Activated naive CD8-positive, alpha-beta T cell treated with anti-CD3 and anti-CD28 coated beads, Interleukin-2, amount 50 U/mL, for 24 hours (primary cell): ENCODE data around the gene PLCB1.
"Not testable (repeated sequence)": the region's sequence is repeated elsewhere in the genome, so short reads cannot be mapped to it uniquely, and the experiment has no call there.

Experiments
- ATAC-seq: fragments of 150-1000 bp; cut with Tn5 transposase; one replicate; pipeline ENCODE4 v1.10.0; 2021
- DNase-seq: peaks from one replicate; pipeline ENCODE4 v3.0.0; 2021
- H3K27ac Mint-ChIP-seq: one replicate; pipeline ENCODE4 v1.8.0; 2021; ENCODE audit warnings: mild to moderate bottlenecking, mixed read lengths
- H3K27me3 Mint-ChIP-seq: one replicate; pipeline ENCODE4 v1.8.0; 2021; ENCODE audit warnings: mixed read lengths
- H3K36me3 Mint-ChIP-seq: one replicate; pipeline ENCODE4 v1.8.0; 2021; ENCODE audit warnings: low read depth, mixed read lengths
- H3K4me1 Mint-ChIP-seq: one replicate; pipeline ENCODE4 v1.8.0; 2021; ENCODE audit warnings: mixed read lengths
- H3K4me3 Mint-ChIP-seq: one replicate; pipeline ENCODE4 v1.8.0; 2021; ENCODE audit warnings: mild to moderate bottlenecking, moderate library complexity, mixed read lengths
- H3K9me3 Mint-ChIP-seq: one replicate; pipeline ENCODE4 v1.8.0; 2021; ENCODE audit warnings: mixed read lengths

The PLCB1 gene

GRCh38 chr20:8159217-8159616 lies 27.2 kb downstream of the PLCB1 start:
- H3K4me3 Mint-ChIP-seq, H3K9me3 Mint-ChIP-seq, DNase-seq, ATAC-seq, H3K27me3 Mint-ChIP-seq, H3K27ac Mint-ChIP-seq, H3K36me3 Mint-ChIP-seq: not testable (repeated sequence)
- peaks cover 35% of the 10 kb centered on the region for H3K4me1 Mint-ChIP-seq

- Mint-ChIP-seq H3K36me3 (peaks cover 7% of the 10 kb centered on the region), H3K27me3 (peaks cover 2% of the 10 kb centered on the region), H3K4me3 (no peak overlapping the region), H3K27ac (no peak overlapping the region), H3K9me3 (no peaks in the 10 kb centered on the region), H3K4me1 (peaks cover 14% of the 10 kb centered on the region)
- DNase-seq (no peak), ATAC-seq (no peak)
Measured at GRCh38 chr20:8161264-8162071, 29.4 kb downstream of the PLCB1 start.

- Mint-ChIP-seq H3K27me3 (peaks cover 2% of the 10 kb centered on the region), H3K27ac (no peak overlapping the region), H3K9me3 (no peaks in the 10 kb centered on the region), H3K4me1 (peaks cover 7% of the 10 kb centered on the region), H3K4me3 (no peak overlapping the region), H3K36me3 (peaks cover 7% of the 10 kb centered on the region)
- ATAC-seq: no peak
- no peak for DNase-seq
Measured at GRCh38 chr20:8162610-8163009, 30.5 kb downstream of the PLCB1 start.

DNA sequence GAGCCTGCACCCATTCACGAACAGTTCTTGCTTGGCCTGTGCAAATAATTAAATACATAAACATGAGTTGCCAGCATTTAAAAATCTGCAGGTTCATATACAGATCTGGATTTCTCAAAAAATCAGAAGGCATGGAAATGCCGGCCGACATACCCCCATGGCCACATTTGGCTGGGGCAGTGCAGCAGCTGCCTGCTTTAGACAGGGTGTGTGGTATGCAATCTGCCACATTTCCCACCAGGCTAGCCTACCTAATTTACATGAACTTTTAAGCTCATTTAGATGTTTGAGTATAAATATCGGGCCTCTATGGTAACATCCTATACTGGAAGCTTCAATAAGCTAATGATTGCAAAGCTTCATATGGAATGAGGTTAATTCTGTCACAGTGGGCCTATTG lies 31.5 kb downstream of the PLCB1 start:
- Mint-ChIP-seq H3K27ac (no peak overlapping the region), H3K4me3 (no peak overlapping the region), H3K27me3 (peaks cover 2% of the 10 kb centered on the region), H3K36me3 (peaks cover 4% of the 10 kb centered on the region), H3K4me1 (peaks cover 5% of the 10 kb centered on the region), H3K9me3 (no peaks in the 10 kb centered on the region)
- ATAC-seq: no peak
- DNase-seq: no peak

- Mint-ChIP-seq H3K4me3 (no peak overlapping the region), H3K9me3 (no peaks in the 10 kb centered on the region), H3K36me3 (no peaks in the 10 kb centered on the region), H3K4me1 (peaks cover 1% of the 10 kb centered on the region), H3K27ac (no peak overlapping the region), H3K27me3 (no peaks in the 10 kb centered on the region)
- DNase-seq: no peak
- no peak for ATAC-seq
Measured at GRCh38 chr20:8166730-8167129, 34.7 kb downstream of the PLCB1 start.

- no peak for ATAC-seq
Measured at GRCh38 chr20:8168785-8169288, 36.8 kb downstream of the PLCB1 start.

GRCh38 chr20:8170921-8171320 lies 38.9 kb downstream of the PLCB1 start:
- ATAC-seq (no peak), DNase-seq (no peak)
- Mint-ChIP-seq H3K4me3 (no peak overlapping the region), H3K4me1 (no peaks in the 10 kb centered on the region), H3K27me3 (no peaks in the 10 kb centered on the region), H3K36me3 (no peaks in the 10 kb centered on the region), H3K9me3 (no peaks in the 10 kb centered on the region), H3K27ac (no peak overlapping the region)

More at GRCh38 chr20:8168785-8169288, 36.8 kb downstream of the PLCB1 start:
- H3K27me3 Mint-ChIP-seq: no peaks in the 10 kb centered on the region
- no peak overlapping the region for H3K4me3 Mint-ChIP-seq
- no peaks in the 10 kb centered on the region for H3K36me3 Mint-ChIP-seq
- H3K4me1 Mint-ChIP-seq: no peaks in the 10 kb centered on the region
- no peaks in the 10 kb centered on the region for H3K9me3 Mint-ChIP-seq
- H3K27ac Mint-ChIP-seq: no peak overlapping the region
- DNase-seq: no peak

DNA sequence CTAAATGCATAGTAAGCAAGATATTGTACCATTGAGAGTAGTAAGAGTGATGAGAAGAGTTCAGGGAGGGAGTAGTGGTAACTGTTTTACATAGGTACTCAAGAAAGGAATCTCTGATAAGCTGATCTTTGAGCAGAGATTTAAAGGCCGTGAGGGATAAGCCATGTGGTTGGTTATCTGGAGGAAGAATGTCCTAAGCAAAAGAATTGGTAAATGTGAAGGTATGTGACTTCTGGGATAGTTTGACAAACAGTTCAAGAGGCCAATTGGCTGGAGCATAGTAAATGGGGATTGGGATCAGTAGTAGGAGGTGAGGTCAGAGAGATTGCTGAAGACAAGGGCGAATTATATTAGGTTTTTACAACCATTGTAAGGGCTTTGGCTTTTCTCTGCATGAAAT lies 40.1 kb downstream of the PLCB1 start:
- Mint-ChIP-seq H3K4me1 (no peaks in the 10 kb centered on the region), H3K27ac (no peak overlapping the region), H3K27me3 (no peaks in the 10 kb centered on the region), H3K36me3 (no peaks in the 10 kb centered on the region), H3K9me3 (no peaks in the 10 kb centered on the region), H3K4me3 (no peak overlapping the region)
- no peak for DNase-seq
- ATAC-seq: no peak

- Mint-ChIP-seq H3K27me3 (no peaks in the 10 kb centered on the region), H3K36me3 (no peaks in the 10 kb centered on the region), H3K9me3 (no peaks in the 10 kb centered on the region), H3K4me3 (no peak overlapping the region), H3K4me1 (no peaks in the 10 kb centered on the region), H3K27ac (no peak overlapping the region)
- no peak for DNase-seq
- no peak for ATAC-seq
Measured at GRCh38 chr20:8175741-8176675, 43.9 kb downstream of the PLCB1 start.

DNA sequence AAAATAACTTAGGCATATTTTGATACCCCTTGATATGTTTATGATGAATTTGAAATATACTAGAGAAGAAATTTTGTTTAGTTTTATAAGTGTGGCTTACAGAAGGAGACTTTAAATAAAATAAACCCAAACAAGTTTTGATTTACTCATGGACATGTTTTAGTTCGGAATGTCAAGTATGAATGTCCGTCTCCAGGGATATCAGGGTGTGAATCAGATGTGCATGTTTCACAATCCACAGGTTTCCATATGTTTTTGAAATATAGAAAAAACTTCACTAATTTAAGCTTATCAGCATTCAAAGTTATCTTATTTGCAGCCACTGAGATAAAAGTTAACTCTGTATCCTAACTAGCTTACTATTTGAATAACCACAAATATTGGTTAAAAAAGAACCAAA lies 51.5 kb downstream of the PLCB1 start:
- DNase-seq: no peak
- no peaks in the 10 kb centered on the region for H3K9me3 Mint-ChIP-seq

GRCh38 chr20:8187740-8188139 lies 55.7 kb downstream of the PLCB1 start:
- DNase-seq (no peak), ATAC-seq (no peak)
- Mint-ChIP-seq H3K27ac (no peak overlapping the region), H3K27me3 (no peaks in the 10 kb centered on the region), H3K4me3 (no peak overlapping the region), H3K4me1 (no peaks in the 10 kb centered on the region), H3K9me3 (peaks cover 6% of the 10 kb centered on the region), H3K36me3 (no peaks in the 10 kb centered on the region)

More for the DNA sequence above, 51.5 kb downstream of the PLCB1 start:
- H3K27me3 Mint-ChIP-seq: no peaks in the 10 kb centered on the region
- no peaks in the 10 kb centered on the region for H3K36me3 Mint-ChIP-seq
- H3K27ac Mint-ChIP-seq: no peak overlapping the region
- no peak for ATAC-seq
- H3K4me3 Mint-ChIP-seq: no peak overlapping the region
- no peaks in the 10 kb centered on the region for H3K4me1 Mint-ChIP-seq

GRCh38 chr20:8190043-8190880 lies 58.2 kb downstream of the PLCB1 start:
- peaks cover 3% of the 10 kb centered on the region for H3K4me1 Mint-ChIP-seq

DNA sequence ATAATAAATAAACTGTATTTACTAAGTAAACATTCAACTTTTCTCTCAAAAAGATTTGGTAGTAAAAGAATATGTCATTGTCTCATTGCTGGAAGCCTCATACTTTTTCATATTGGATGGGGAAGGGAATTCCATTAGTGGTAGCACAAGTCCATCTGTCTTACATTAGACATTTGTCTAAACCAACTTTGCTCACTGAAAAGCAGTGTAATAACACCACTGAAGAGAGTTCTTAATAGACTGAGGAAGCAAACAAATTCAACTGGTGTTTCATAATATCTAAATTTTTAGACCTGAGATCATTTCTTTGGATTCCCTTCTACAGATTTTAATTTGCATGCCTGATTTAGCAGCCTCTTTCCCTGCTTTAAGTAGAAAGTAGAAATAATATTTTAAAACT lies 62.7 kb downstream of the PLCB1 start:
- H3K27ac Mint-ChIP-seq: no peak overlapping the region
- H3K4me1 Mint-ChIP-seq: peaks cover 3% of the 10 kb centered on the region
- DNase-seq (no peak), ATAC-seq (no peak)
- H3K27me3 Mint-ChIP-seq: no peaks in the 10 kb centered on the region
- H3K4me3 Mint-ChIP-seq: no peak overlapping the region
- H3K9me3 Mint-ChIP-seq: peaks cover 37% of the 10 kb centered on the region
- H3K36me3 Mint-ChIP-seq: peaks cover 12% of the 10 kb centered on the region

More at GRCh38 chr20:8190043-8190880, 58.2 kb downstream of the PLCB1 start:
- no peak overlapping the region for H3K27ac Mint-ChIP-seq
- no peaks in the 10 kb centered on the region for H3K27me3 Mint-ChIP-seq
- no peak overlapping the region for H3K4me3 Mint-ChIP-seq
- peaks cover 20% of the 10 kb centered on the region for H3K9me3 Mint-ChIP-seq
- DNase-seq (no peak), ATAC-seq (no peak)
- H3K36me3 Mint-ChIP-seq: peaks cover 12% of the 10 kb centered on the region

DNA sequence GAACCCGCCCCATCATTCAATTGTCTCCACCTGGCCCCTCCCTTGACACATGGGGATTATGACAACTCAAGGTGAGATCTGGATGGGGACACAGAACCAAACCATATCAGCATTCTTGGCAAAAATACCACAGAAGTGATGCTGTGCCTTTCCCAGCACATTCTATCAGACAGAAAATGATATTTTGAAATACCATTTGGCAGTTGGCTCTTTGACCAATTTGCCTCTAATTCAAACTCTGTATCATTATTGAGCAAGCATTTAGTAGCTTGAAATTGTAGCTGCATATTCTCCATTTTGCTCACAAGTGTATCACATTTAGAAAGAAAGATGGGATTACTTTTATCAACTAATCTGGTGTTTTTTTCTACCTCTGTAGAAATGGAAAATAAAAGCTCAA lies 64.0 kb downstream of the PLCB1 start:
- Mint-ChIP-seq H3K36me3 (peaks cover 12% of the 10 kb centered on the region), H3K4me3 (no peak overlapping the region), H3K27me3 (no peaks in the 10 kb centered on the region), H3K4me1 (peaks cover 3% of the 10 kb centered on the region), H3K9me3 (peaks cover 37% of the 10 kb centered on the region), H3K27ac (no peak overlapping the region)
- no peak for ATAC-seq
- DNase-seq: no peak
